Right ventricle myocardium superior (tissue), 1 donor: ENCODE measurements around the gene GPN2. TPM values are rescaled to one million over a fixed set of nuclear protein-coding genes. Genes with fewer than 3 reads are reported as not detected.

Source experiments
- total RNA-seq: library from RNA; stranded (reverse); fragmentation: NEBNext Ultra II Directional; extraction: Animal tissue kit (Norgen Biotek cat#: 25700); gene quantifications from one replicate; pipeline ENCODE4 v1.2.1, GENCODE V29; 2021
- donor health status: DM: no; HTN: yes; CAD: no; lungs with severe emphysema.

Gene GPN2
- total RNA-seq, 1 donor from 2014 or later: 15.7 TPM

Other genes with a start within 250 kb of the GPN2 start
- gene ARID1A, start 194.3 kb downstream of the GPN2 start, total RNA-seq: 29.4 TPM
- 5.5 TPM for gene PIGV, start 102.3 kb downstream of the GPN2 start, total RNA-seq
- 14.4 TPM for gene ZDHHC18, start 63.6 kb downstream of the GPN2 start, total RNA-seq
- not detected for gene SFN, start 27.1 kb downstream of the GPN2 start, total RNA-seq
- 10.4 TPM for gene GPATCH3, start 10.2 kb upstream of the GPN2 start, total RNA-seq
- 5.1 TPM for gene NR0B2, start 23.7 kb upstream of the GPN2 start, total RNA-seq
- 78.1 TPM for gene NUDC, start 31.5 kb upstream of the GPN2 start, total RNA-seq
- gene KDF1, start 70.2 kb upstream of the GPN2 start, total RNA-seq: 0.35 TPM
- gene TRNP1, start 103.4 kb upstream of the GPN2 start, total RNA-seq: 31.7 TPM
- 34.6 TPM for gene TENT5B, start 122.6 kb upstream of the GPN2 start, total RNA-seq